Amygdala (tissue), 56 donors: Measurements from ENCODE around the gene CD47.

ENCODE experiments used
- DNase-seq, 56 donors: peaks; one replicate each; lab custom pipeline; 2025; lab: John Stamatoyannopoulos, UW

Gene CD47

DNA sequence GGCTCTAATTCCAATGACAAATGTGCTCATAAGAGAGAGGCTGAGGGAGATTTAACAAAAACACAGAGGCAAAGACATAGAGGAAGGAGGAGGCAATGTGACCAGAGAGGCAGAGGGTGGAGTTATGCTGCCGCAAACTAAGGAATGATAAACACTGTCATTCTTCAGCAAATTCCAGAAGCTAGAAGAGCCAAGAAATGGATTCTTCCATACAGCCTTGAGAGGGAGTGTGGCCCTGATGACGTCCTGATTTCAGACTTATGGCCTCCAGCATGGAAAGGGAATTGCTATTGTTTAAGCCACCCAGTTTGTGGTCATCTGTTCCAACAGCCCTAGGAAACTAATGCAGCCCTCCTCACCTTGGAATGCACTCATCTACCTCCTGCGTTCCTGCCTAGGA, 30.5 kb downstream of the CD47 start:
- no peak for DNase-seq

DNA sequence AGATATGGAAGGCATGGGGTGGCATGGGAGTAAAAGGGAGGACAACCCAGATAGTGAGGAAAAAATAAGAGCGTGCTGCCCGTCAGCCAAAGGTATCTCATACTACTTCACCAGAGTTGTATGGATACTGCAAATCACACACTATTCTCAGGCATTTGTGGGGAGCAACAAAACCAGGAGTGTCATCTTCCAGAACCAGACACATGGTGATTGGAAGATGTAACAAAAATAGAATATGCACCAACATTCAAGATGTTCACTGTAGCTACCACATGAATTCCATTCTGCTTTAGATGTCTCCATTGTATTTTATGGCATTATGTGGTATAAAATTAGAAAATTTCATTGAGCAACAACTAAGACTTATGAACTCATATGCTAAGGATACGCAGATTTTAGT, 34.9 kb downstream of the CD47 start:
- DNase-seq: no peak

DNA sequence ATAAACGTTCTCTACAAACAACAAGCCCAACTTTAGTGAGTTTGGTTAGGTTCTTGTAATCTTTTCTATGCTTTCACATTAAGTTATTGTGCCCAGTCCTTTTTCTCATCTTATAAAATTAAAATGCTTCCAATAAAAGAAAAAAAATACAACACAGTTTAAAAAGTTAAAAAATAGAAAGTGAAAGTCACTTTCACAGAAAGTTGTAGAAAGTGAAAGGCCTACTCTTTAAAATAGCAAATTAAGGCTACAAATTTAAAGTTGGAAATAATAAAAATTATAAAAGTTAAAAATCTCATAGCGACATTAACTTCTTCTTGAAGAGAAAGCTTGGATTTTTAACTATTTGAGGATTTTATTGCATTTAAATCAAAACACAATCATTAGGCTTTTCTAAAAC, 35.9 kb downstream of the CD47 start:
- no peak for DNase-seq

- no peak for DNase-seq
Measured at GRCh38 chr3:108053483-108053882, 37.3 kb downstream of the CD47 start.

DNA sequence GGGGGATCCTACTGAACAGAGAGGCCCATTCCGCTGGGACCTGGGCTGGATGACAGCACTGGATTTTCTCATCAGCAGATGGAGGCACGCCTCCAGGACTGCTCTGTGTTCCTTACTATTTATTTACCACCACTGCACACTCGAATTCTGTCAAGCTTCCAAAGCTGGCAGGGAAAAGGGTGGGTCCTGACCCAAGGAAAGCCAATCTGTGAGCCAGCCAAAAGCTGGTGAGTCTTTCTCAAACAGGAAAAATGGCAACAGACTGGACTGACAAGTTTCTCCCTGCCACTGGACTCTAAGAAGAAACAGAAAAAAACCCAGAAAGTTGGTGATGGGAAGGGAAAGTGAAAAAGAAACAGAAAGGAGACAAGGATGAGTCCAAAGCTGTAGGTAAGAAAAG, 37.8 kb downstream of the CD47 start:
- DNase-seq: peak in 9 of 56 donors; percentile 6 to 25 (median 14)

DNA sequence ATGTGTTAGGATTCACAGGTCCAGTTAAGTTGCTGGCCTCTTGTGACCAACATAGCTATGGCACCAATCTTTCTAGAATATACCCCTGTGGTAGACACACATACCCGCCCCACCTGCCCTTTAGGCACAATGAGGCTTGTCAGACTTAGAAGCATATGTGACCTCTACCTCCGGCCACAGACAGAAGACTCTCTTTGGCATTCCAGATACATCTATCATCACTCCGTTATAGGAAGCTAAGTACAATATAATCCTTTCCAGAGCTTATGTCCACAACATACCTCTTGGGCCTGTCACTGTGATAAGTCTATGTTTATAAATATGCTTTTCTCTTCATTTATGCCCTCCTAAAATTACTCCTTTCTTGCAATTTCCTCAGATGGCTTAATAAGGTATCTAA, 39.8 kb downstream of the CD47 start:
- no peak for DNase-seq

GRCh38 chr3:108047987-108048386, 42.8 kb downstream of the CD47 start:
- no peak for DNase-seq

GRCh38 chr3:108046247-108046646, 44.6 kb downstream of the CD47 start:
- no peak for DNase-seq

DNA sequence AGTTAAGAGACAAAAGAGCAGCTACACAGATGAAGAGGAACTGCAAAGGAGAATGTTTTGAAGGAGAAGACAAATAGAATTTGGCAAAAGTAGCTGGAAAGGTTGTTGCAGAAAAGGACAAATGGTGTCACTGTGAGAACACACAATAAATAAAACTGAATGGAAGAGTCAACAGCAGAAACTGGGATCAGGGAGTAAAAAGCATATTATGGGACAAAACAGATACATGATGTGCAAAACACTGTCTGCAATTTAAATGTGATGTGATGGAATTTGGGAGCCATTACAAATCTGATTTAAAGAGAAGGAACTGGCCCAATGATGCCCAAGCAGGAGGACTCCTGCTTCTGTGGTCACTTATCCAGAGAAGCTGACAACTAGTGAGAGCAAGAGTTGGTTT, 46.1 kb downstream of the CD47 start:
- DNase-seq: no peak

GRCh38 chr3:108042300-108042699, 48.5 kb downstream of the CD47 start:
- no peak for DNase-seq

DNA sequence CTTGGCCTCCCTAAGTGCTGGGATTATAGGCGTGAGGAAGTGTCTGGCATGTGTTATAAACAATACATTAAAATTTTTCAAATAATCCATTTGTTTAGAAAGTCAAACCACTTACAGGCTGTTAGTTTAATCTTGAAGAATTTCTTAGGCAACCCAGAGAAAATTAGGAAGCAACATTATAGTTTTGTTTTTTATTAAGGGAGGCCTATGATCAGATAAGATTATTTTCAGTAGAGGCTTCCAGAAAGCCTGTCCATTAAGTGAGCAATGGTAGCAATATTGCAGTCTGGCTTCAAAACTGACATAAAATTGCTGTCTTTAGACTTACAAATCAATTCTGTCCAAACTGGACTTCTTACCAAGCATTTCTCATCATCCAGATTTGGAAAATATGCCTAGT, 49.6 kb downstream of the CD47 start:
- DNase-seq: no peak

DNA sequence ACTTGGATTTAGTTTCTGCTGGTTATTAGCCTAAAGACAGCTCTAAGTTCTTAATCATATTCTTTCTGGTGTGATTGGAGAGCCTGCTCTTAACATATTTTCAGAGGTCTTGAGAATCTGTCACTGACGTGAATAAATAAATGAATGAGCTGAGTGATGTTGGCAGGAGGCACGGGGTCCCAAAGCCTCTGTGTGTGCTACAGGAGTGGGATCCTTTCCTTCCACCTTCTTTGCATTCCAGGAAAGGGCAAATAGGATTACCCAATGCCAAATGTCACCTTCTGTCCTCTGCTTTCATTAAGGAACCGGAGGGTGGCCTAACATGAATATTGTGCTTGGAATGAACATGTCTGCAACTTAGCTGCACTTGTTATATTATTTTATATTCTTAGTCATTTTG, 53.1 kb downstream of the CD47 start:
- DNase-seq: no peak

GRCh38 chr3:108036984-108037741, 53.7 kb downstream of the CD47 start:
- peak in 1 of 56 donors; percentile 7 for DNase-seq

DNA sequence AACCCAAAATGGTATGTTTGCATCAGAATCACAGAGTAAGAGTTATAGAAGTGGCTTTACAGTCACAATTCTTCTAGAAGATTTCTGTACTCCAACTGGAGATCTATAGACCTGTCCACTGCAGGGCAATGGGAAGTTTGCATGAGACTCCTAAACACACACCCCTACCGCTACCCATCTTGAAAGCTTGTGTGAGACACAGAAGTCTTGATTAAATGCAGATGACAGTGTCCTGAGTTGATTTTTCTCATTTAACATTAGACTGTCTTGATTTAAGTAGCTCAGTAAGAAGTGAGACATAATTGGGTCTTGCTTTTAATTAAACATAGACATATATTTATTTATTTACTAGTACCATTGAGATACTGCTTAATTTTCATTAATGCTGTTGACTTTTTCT, 54.4 kb downstream of the CD47 start:
- DNase-seq: no peak

GRCh38 chr3:108035751-108036150, 55.1 kb downstream of the CD47 start:
- no peak for DNase-seq

GRCh38 chr3:108031895-108032294, 58.9 kb downstream of the CD47 start:
- no peak for DNase-seq

DNA sequence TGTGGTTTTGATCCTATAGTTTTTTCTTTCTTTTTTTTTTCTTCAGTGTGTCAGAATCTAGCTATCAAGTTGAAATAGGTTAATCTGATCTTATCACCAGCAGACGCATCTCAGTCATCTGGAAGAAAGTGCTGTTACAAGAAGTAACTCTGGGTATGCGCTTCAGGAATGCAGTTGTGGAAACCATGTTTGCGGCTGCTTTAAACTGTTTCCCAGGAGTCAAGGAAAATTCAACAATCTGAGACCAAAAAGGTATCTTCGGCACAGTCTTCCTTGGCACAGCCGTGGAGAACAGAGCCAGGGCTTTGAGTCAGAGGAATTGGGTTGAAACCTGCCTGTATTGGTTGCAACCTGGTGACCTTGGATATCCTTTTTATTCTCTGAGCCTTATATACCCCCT, 59.9 kb downstream of the CD47 start:
- no peak for DNase-seq

DNA sequence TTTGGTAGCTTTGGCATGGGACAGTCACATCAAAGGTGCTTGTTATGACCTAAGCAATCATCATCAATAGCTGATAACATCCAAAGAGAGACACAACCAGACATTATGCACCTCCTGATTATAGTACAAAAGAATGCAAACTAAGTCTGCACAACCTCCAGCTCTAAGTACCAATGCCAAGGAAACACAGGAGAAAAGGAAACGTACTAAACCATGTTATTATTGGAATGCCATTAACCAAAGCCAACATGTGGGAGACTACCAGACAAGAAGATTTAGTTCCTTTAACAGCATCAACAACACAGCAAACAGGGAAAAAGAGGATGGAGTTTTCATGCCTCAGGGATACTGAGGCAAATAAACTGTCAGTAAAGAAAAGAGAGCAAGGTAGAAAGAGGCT, 61.4 kb downstream of the CD47 start:
- no peak for DNase-seq

GRCh38 chr3:108028896-108029295, 61.9 kb downstream of the CD47 start:
- no peak for DNase-seq

GRCh38 chr3:108025177-108025576, 65.7 kb downstream of the CD47 start:
- DNase-seq: no peak

GRCh38 chr3:108024146-108024850, 66.5 kb downstream of the CD47 start:
- no peak for DNase-seq
